ENCODE results near the gene CREB5. TPM values are rescaled to one million over a fixed set of nuclear protein-coding genes. Genes with fewer than 3 reads are reported as not detected.

The CREB5 gene
- total and polyA plus RNA-seq, 2 experiments from 2014 or later, result 2.4 to 4.4 TPM

- TF ChIP-seq REST (IDR thresholded peaks at IDR 0.05; ENCODE audit: unreplicated experiment) (no peak), JUNB (IDR thresholded peaks at IDR 0.05; ENCODE audit: unreplicated experiment) (no peak), CTCF (conservative IDR thresholded peaks at IDR 0.05; ENCODE audit: low read depth in 2 of 2) (no peak), ZNF331 (CRISPR knock-in tag; IDR thresholded peaks at IDR 0.05; ENCODE audit: low read depth) (no peak), NANOG (IDR thresholded peaks at IDR 0.05; ENCODE audit: borderline replicate concordance) (no peak)
Measured at GRCh38 chr7:28408105-28408959, 4.0 kb upstream of the CREB5 start (continued).

- peak overlapping the region; percentile 95 for H3K4me3 ChIP-seq
- peaks cover 22% of the 10 kb centered on the region for H3K4me1 ChIP-seq (ENCODE audit: insufficient read depth)
- no peak overlapping the region for H3K27ac ChIP-seq (ENCODE audit: low read depth)
- peaks cover 18% of the 10 kb centered on the region for H3K4me1 Mint-ChIP-seq
- ATAC-seq (peak; percentile 54), DNase-seq (ENCODE audit: low spot score) (peak; percentile 96)
- no peaks in the 10 kb centered on the region for H4K20me1 ChIP-seq (replicated peaks; ENCODE audit: insufficient read depth)
- H3F3A ChIP-seq (replicated peaks; ENCODE audit: low read depth), result peaks cover 13% of the 10 kb centered on the region; the same call in 1 of the 2 replicates
- peak overlapping the region; percentile 99 for H2AFZ ChIP-seq
- H3K79me2 ChIP-seq (replicated peaks; ENCODE audit: insufficient read depth), result no peaks in the 10 kb centered on the region
- H3K27me3 Mint-ChIP-seq (ENCODE audit: insufficient read depth, low read depth, poor library complexity), result peaks cover 54% of the 10 kb centered on the region
- peak overlapping the region; percentile 95 for H3K4me3 Mint-ChIP-seq
- no peak overlapping the region for H3K27ac Mint-ChIP-seq
- no peaks in the 10 kb centered on the region for H3K9me2 ChIP-seq (ENCODE audit: insufficient read depth)
- no peaks in the 10 kb centered on the region for H3K9me3 Mint-ChIP-seq
- H3K36me3 ChIP-seq (ENCODE audit: insufficient read depth), result no peaks in the 10 kb centered on the region
- H3K36me3 Mint-ChIP-seq (ENCODE audit: low read depth), result no peaks in the 10 kb centered on the region
- peaks cover 76% of the 10 kb centered on the region for H3K27me3 ChIP-seq (ENCODE audit: insufficient read depth)
- peak overlapping the region; percentile 99 for H3K4me2 ChIP-seq
- no peak for TF ChIP-seq STAT1 (IDR thresholded peaks at IDR 0.05; ENCODE audit: unreplicated experiment)
- no peak for TF ChIP-seq ZNF462 (CRISPR knock-in tag; IDR thresholded peaks at IDR 0.05)
- TF ChIP-seq CREB1 (CRISPR knock-in tag; IDR thresholded peaks at IDR 0.05; ENCODE audit: low read depth), result peak; percentile 95
- TF ChIP-seq JUNB (IDR thresholded peaks at IDR 0.05; ENCODE audit: unreplicated experiment), result no peak
- no peak for TF ChIP-seq CTCF (conservative IDR thresholded peaks at IDR 0.05; ENCODE audit: low read depth in 2 of 2)
Measured at GRCh38 chr7:28408960-28409715, 3.2 kb upstream of the CREB5 start.
